ENCODE data around the gene SLC22A23. TPM values are rescaled to one million over a fixed set of nuclear protein-coding genes. Genes with fewer than 3 reads are reported as not detected.

Gene SLC22A23
- total and polyA plus RNA-seq, 2 experiments from 2014 or later = 15.7 to 24.9 TPM

DNA sequence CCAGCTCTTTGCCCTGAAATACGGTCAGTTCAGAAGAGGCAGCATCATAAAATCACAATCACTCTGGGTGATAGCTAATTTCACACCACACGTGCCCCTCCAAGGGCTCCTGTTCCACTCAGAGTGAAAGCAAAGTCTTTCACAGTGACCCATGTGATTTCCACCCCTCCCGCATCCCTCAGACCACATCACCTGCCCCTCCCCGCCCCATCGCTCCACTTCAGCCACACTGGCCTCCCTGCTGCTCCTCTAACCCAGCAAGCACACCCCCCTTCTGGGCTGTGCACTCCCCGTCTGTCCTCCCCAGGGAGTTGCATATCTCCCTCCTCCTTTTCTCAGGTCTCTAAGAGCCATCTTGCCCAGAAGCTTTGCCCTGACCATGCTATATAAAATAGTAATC, 123.6 kb downstream of the SLC22A23 start:
- H3K4me3 ChIP-seq = no peak overlapping the region
- no peak overlapping the region for H3K27ac ChIP-seq
- H3K36me3 ChIP-seq = no peaks in the 10 kb centered on the region
- H3K27me3 ChIP-seq = no peaks in the 10 kb centered on the region
- H3K4me1 ChIP-seq (ENCODE audit: low read depth) = peaks cover 13% of the 10 kb centered on the region
- DNase-seq (ENCODE audit: low read depth in 1 of 2, low spot score in 1 of 2) = no peak
- no peaks in the 10 kb centered on the region for H3K9me3 ChIP-seq (ENCODE audit: low read depth)
- TF ChIP-seq, protein P1, sequence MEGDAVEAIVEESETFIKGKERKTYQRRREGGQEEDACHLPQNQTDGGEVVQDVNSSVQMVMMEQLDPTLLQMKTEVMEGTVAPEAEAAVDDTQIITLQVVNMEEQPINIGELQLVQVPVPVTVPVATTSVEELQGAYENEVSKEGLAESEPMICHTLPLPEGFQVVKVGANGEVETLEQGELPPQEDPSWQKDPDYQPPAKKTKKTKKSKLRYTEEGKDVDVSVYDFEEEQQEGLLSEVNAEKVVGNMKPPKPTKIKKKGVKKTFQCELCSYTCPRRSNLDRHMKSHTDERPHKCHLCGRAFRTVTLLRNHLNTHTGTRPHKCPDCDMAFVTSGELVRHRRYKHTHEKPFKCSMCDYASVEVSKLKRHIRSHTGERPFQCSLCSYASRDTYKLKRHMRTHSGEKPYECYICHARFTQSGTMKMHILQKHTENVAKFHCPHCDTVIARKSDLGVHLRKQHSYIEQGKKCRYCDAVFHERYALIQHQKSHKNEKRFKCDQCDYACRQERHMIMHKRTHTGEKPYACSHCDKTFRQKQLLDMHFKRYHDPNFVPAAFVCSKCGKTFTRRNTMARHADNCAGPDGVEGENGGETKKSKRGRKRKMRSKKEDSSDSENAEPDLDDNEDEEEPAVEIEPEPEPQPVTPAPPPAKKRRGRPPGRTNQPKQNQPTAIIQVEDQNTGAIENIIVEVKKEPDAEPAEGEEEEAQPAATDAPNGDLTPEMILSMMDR (IDR thresholded peaks at IDR 0.05; ENCODE audit: low read depth, low read length) = no peak

DNA sequence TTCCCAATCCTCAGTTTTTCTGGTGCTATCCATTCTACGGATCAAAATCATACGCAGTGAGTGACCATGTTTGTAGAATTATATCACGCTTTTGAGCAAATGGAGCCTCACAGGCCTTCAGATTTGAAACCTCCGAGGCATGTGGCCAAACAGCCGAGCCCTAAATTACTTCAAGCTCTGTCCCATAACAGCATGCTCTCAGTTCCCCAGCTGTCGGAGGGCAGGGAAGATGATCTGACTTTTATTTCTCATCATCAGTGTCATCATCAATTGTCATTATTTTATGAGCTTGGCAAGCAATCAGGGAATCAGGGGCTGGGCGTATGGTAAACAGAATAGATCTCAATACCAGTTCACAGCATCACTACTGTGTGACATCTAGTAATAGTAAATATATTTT, 124.9 kb downstream of the SLC22A23 start:
- TF ChIP-seq, protein P1 (IDR thresholded peaks at IDR 0.05; ENCODE audit: low read depth, low read length) = no peak

DNA sequence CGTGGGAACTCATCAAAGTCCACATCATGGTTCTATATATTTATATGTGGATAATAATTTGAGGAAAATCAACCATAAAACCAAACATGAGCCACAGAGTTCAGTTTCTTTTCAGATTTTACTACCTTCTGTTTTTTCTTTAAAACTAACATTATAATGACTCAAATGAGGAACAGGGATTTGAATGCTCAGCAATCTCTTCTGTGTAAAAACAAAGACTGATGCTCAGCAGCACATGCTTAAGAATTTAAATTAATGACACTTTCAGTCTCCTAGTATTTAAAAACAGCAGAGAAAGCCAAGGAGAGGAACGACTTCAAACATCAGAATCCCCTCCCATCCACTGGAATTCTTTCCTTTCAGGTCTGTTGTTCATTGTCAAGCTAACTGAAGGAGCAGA, 125.4 kb downstream of the SLC22A23 start:
- TF ChIP-seq, protein P1 (IDR thresholded peaks at IDR 0.05; ENCODE audit: low read depth, low read length) = no peak
- Histone ChIP-seq H3K27ac (no peak overlapping the region), H3K27me3 (no peaks in the 10 kb centered on the region), H3K4me1 (ENCODE audit: low read depth) (peaks cover 13% of the 10 kb centered on the region), H3K9me3 (ENCODE audit: low read depth) (no peaks in the 10 kb centered on the region), H3K4me3 (no peak overlapping the region), H3K36me3 (no peaks in the 10 kb centered on the region)
- DNase-seq (ENCODE audit: low read depth in 1 of 2, low spot score in 1 of 2) = no peak

More for the DNA sequence above, 124.9 kb downstream of the SLC22A23 start:
- Histone ChIP-seq H3K4me1 (ENCODE audit: low read depth) (peaks cover 13% of the 10 kb centered on the region), H3K4me3 (no peak overlapping the region), H3K9me3 (ENCODE audit: low read depth) (no peaks in the 10 kb centered on the region), H3K36me3 (no peaks in the 10 kb centered on the region), H3K27ac (no peak overlapping the region), H3K27me3 (no peaks in the 10 kb centered on the region)
- no peak for DNase-seq (ENCODE audit: low read depth in 1 of 2, low spot score in 1 of 2)

DNA sequence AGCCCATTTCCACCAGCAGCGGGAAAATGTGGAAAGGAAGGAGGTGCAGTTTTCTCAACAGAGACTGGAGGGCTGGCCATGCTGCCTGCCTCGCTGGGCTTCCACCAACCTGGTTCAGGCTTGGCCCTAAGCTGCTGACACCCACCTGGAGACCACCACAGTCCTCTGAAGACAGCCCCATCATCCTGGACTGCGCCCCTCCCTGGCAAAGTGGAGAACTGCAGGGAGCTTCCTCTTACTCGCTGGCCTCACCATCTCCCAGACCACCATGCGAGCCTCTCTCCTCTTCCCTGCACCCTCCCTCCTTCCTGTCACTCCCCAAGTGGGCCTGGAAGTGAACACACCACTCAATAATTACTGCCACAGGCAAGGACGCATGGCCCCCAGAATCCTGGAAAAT, 126.7 kb downstream of the SLC22A23 start:
- no peaks in the 10 kb centered on the region for H3K9me3 ChIP-seq (ENCODE audit: low read depth)
- H3K36me3 ChIP-seq = no peaks in the 10 kb centered on the region
- peaks cover 11% of the 10 kb centered on the region for H3K4me1 ChIP-seq (ENCODE audit: low read depth)
- TF ChIP-seq, protein P1 (IDR thresholded peaks at IDR 0.05; ENCODE audit: low read depth, low read length) = no peak
- no peak for DNase-seq (ENCODE audit: low read depth in 1 of 2, low spot score in 1 of 2)
- no peaks in the 10 kb centered on the region for H3K27me3 ChIP-seq
- no peak overlapping the region for H3K4me3 ChIP-seq
- no peak overlapping the region for H3K27ac ChIP-seq

DNA sequence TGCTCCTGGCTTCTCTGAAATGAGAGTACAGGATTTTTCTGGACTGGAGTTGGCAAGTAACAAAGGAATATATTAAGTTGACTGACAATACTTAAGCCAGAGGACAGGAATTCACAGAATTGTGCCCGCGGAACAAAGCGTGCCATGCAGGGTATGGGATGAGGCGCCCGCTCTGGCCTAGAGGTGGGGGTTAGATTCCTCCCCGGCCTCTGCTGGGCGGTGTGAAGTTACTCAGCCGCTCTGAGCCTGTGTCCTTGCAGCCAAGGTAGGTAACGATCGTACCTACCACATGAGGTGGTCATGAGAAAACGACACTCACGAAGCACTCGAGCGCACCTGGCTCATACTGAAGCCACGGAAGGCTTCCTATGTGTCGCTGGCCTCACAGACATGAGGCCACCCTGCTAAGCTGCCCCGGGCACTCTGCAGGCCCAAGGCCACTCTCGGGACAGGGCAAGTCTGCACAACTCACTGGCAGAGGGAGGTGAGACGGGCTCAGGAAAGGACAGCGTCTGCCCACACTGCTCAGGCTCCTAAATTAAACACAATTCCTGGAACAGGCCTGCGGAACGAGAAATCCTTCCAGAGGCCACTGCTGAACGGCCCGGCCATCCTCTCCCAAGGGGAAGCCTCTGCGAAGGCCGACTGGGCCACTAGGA, 127.3 kb downstream of the SLC22A23 start:
- H3K27me3 ChIP-seq = no peaks in the 10 kb centered on the region
- no peak overlapping the region for H3K4me3 ChIP-seq
- no peak overlapping the region for H3K27ac ChIP-seq
- no peak for DNase-seq (ENCODE audit: low read depth in 1 of 2, low spot score in 1 of 2)
- TF ChIP-seq, protein P1 (IDR thresholded peaks at IDR 0.05; ENCODE audit: low read depth, low read length) = no peak
- no peaks in the 10 kb centered on the region for H3K36me3 ChIP-seq
- no peaks in the 10 kb centered on the region for H3K9me3 ChIP-seq (ENCODE audit: low read depth)
- peaks cover 5% of the 10 kb centered on the region for H3K4me1 ChIP-seq (ENCODE audit: low read depth)

All from cardiac muscle cell (in vitro differentiated cells and primary cell).